ENCODE data around the gene PACRG. TPM values are rescaled to one million over a fixed set of nuclear protein-coding genes. Genes with fewer than 3 reads are reported as not detected.

PACRG gene
- total and polyA plus RNA-seq, 2 of the 8 experiments (the other 6 are each of a cell fraction or from before 2014, with no cell fraction given), result 0.44 to 0.54 TPM

DNA sequence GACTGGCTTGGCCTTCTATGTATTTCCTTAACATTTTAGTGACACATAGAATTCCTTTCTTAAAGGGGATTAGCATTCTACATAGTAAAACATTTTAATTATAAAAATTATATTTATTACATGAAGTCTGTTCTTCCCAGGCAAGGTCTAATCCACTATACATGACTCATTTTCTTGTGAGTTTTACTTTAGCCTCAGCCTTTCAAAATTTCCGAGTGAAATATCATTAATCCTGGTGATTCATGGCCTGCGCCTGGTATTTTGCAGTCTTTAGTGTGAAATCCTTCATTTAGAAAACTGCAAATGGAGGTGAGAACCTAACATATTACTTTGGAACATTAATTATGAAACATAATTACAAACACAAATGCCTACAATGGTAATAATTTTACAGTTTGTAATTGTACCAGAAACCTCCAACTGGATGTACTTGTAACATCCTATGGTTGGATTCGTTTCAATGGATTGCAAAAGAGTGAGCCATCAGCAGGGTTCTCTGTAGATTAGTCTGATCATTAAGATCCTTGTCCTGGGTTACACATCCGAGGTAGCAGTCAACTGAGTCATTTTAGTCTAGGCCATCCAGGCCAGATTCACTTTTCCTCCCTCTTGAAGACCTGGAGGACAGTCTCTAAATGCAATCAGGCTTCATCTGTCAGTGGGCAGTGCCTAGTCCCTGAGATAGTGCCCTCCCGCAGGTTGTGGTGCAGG lies 272.0 kb downstream of the PACRG start (continued):
- TF ChIP-seq, protein P1, sequence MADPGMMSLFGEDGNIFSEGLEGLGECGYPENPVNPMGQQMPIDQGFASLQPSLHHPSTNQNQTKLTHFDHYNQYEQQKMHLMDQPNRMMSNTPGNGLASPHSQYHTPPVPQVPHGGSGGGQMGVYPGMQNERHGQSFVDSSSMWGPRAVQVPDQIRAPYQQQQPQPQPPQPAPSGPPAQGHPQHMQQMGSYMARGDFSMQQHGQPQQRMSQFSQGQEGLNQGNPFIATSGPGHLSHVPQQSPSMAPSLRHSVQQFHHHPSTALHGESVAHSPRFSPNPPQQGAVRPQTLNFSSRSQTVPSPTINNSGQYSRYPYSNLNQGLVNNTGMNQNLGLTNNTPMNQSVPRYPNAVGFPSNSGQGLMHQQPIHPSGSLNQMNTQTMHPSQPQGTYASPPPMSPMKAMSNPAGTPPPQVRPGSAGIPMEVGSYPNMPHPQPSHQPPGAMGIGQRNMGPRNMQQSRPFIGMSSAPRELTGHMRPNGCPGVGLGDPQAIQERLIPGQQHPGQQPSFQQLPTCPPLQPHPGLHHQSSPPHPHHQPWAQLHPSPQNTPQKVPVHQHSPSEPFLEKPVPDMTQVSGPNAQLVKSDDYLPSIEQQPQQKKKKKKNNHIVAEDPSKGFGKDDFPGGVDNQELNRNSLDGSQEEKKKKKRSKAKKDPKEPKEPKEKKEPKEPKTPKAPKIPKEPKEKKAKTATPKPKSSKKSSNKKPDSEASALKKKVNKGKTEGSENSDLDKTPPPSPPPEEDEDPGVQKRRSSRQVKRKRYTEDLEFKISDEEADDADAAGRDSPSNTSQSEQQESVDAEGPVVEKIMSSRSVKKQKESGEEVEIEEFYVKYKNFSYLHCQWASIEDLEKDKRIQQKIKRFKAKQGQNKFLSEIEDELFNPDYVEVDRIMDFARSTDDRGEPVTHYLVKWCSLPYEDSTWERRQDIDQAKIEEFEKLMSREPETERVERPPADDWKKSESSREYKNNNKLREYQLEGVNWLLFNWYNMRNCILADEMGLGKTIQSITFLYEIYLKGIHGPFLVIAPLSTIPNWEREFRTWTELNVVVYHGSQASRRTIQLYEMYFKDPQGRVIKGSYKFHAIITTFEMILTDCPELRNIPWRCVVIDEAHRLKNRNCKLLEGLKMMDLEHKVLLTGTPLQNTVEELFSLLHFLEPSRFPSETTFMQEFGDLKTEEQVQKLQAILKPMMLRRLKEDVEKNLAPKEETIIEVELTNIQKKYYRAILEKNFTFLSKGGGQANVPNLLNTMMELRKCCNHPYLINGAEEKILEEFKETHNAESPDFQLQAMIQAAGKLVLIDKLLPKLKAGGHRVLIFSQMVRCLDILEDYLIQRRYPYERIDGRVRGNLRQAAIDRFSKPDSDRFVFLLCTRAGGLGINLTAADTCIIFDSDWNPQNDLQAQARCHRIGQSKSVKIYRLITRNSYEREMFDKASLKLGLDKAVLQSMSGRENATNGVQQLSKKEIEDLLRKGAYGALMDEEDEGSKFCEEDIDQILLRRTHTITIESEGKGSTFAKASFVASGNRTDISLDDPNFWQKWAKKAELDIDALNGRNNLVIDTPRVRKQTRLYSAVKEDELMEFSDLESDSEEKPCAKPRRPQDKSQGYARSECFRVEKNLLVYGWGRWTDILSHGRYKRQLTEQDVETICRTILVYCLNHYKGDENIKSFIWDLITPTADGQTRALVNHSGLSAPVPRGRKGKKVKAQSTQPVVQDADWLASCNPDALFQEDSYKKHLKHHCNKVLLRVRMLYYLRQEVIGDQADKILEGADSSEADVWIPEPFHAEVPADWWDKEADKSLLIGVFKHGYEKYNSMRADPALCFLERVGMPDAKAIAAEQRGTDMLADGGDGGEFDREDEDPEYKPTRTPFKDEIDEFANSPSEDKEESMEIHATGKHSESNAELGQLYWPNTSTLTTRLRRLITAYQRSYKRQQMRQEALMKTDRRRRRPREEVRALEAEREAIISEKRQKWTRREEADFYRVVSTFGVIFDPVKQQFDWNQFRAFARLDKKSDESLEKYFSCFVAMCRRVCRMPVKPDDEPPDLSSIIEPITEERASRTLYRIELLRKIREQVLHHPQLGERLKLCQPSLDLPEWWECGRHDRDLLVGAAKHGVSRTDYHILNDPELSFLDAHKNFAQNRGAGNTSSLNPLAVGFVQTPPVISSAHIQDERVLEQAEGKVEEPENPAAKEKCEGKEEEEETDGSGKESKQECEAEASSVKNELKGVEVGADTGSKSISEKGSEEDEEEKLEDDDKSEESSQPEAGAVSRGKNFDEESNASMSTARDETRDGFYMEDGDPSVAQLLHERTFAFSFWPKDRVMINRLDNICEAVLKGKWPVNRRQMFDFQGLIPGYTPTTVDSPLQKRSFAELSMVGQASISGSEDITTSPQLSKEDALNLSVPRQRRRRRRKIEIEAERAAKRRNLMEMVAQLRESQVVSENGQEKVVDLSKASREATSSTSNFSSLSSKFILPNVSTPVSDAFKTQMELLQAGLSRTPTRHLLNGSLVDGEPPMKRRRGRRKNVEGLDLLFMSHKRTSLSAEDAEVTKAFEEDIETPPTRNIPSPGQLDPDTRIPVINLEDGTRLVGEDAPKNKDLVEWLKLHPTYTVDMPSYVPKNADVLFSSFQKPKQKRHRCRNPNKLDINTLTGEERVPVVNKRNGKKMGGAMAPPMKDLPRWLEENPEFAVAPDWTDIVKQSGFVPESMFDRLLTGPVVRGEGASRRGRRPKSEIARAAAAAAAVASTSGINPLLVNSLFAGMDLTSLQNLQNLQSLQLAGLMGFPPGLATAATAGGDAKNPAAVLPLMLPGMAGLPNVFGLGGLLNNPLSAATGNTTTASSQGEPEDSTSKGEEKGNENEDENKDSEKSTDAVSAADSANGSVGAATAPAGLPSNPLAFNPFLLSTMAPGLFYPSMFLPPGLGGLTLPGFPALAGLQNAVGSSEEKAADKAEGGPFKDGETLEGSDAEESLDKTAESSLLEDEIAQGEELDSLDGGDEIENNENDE (IDR thresholded peaks at IDR 0.05; ENCODE audit: insufficient replicate concordance, low read length), result no peak
- no peak for TF ChIP-seq CTBP2 (IDR thresholded peaks at IDR 0.05; ENCODE audit: borderline replicate concordance, insufficient read depth, insufficient read length, low read length)
- TF ChIP-seq SAP30 (IDR thresholded peaks at IDR 0.05; ENCODE audit: insufficient read depth, insufficient replicate concordance, low read length), result no peak
- TF ChIP-seq SUZ12 (IDR thresholded peaks at IDR 0.05; ENCODE audit: low read length), result no peak
- TF ChIP-seq SP1 (IDR thresholded peaks at IDR 0.05; ENCODE audit: low read depth, low read length), result no peak
- TF ChIP-seq EGR1 (IDR thresholded peaks at IDR 0.05; ENCODE audit: borderline replicate concordance, low read depth, low read length), result no peak
- no peak for TF ChIP-seq RXRA (IDR thresholded peaks at IDR 0.05; ENCODE audit: insufficient read depth, low read depth, low read length)
- TF ChIP-seq, protein P2, sequence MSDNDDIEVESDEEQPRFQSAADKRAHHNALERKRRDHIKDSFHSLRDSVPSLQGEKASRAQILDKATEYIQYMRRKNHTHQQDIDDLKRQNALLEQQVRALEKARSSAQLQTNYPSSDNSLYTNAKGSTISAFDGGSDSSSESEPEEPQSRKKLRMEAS (IDR thresholded peaks at IDR 0.05), result no peak
- TF ChIP-seq KDM1A (IDR thresholded peaks at IDR 0.05; ENCODE audit: borderline replicate concordance, low read length), result no peak
